Karpas-422 (cell line): ENCODE data around the gene IFNG. TPM values are rescaled to one million over a fixed set of nuclear protein-coding genes. Genes with fewer than 3 reads are reported as not detected.

ENCODE experiments used
- DNase-seq: peaks from one replicate; pipeline ENCODE4 v3.0.0-alpha.2; 2015
- H2AFZ ChIP-seq: fragments of 200-600 bp; sonication (generic); 2 replicates; pipeline ENCODE4 v1.6.1; 2014; ENCODE audit warnings: antibody characterized with exemption, low read length, mixed read lengths
- H3K27ac ChIP-seq: fragments of 200-600 bp; sonication (generic); 2 replicates; pipeline ENCODE4 v1.5.1; 2014; ENCODE audit warnings: mild to moderate bottlenecking, low read length, moderate library complexity
- H3K27me3 ChIP-seq: fragments of 200-600 bp; sonication (generic); 2 replicates; pipeline ENCODE4 v1.6.1; 2014; ENCODE audit warnings: low read length, mixed read lengths
- H3K36me3 ChIP-seq: fragments of 200-600 bp; sonication (generic); 2 replicates; pipeline ENCODE4 v1.6.1; 2014; ENCODE audit warnings: low read length, mixed read lengths; ENCODE audit not compliant: insufficient read depth
- H3K4me1 ChIP-seq: fragments of 200-600 bp; sonication (generic); 2 replicates; pipeline ENCODE4 v1.6.1; 2014; ENCODE audit warnings: mild to moderate bottlenecking, low read length, mixed read lengths
- H3K4me2 ChIP-seq: fragments of 200-600 bp; sonication (generic); 2 replicates; pipeline ENCODE4 v1.6.1; 2014; ENCODE audit warnings: low read length, low read depth, mild to moderate bottlenecking; ENCODE audit not compliant: poor library complexity, severe bottlenecking
- H3K4me3 ChIP-seq: fragments of 200-600 bp; sonication (generic); 2 replicates; pipeline ENCODE4 v1.5.1; 2014; ENCODE audit warnings: mild to moderate bottlenecking, antibody characterized with exemption, low read length, mixed read lengths
- H3K79me2 ChIP-seq: fragments of 200-600 bp; sonication (generic); 2 replicates; pipeline ENCODE4 v1.6.1; 2014; ENCODE audit warnings: mild to moderate bottlenecking, low read length, mixed read lengths
- H3K9ac ChIP-seq: fragments of 200-600 bp; sonication (generic); 2 replicates; pipeline ENCODE4 v1.6.0; 2014; ENCODE audit warnings: low read length
- H3K9me2 ChIP-seq: fragments of 200-600 bp; sonication (generic), shearing (Covaris generic); replicated peaks from 2 replicates; pipeline ENCODE4 v1.6.0; 2014; ENCODE audit warnings: mild to moderate bottlenecking, low read length, moderate library complexity; ENCODE audit not compliant: insufficient read depth
- H3K9me3 ChIP-seq: fragments of 300-700, 200-600 bp; sonication (generic); 2 replicates; pipeline ENCODE4 v1.6.1; 2014; ENCODE audit warnings: low read length, mixed read lengths
- H4K20me1 ChIP-seq: fragments of 200-600 bp; sonication (generic); 2 replicates; pipeline ENCODE4 v1.6.1; 2014; ENCODE audit warnings: mild to moderate bottlenecking, antibody characterized with exemption, low read length, low read depth; ENCODE audit not compliant: insufficient read depth
- total RNA-seq: library from RNA; depleted of rRNA; stranded (reverse); fragments of >200 nt; shearing (Covaris generic); gene quantifications from 2 replicates; pipeline ENCODE4 v1.2.3, GENCODE V29; 2014; ENCODE audit warnings: low replicate concordance

The IFNG gene
- total RNA-seq, 1 experiment from 2014 or later = not detected

DNA sequence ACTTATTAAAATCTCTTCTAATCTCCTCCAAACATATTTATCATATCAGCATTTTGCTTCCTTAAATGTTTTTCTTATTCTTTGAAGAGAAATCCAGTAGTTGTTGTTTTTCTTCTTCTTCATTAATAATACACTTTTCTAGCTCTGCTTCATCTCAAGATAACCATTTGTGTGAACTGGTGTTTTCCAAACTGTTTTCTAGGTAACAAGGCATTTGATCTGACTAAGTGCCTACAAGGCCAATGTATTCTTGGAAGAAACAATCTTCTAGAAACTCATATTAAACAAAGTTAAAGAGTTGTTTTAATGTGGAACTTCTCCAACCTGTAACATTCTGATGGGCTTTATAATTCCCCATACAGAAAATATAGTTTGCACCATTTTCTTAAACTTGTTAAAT lies 30.8 kb upstream of the IFNG start:
- Histone ChIP-seq H3K79me2 (no peaks in the 10 kb centered on the region), H3K27me3 (no peaks in the 10 kb centered on the region), H3K4me3 (no peak overlapping the region), H2AFZ (no peak overlapping the region), H3K9me3 (no peaks in the 10 kb centered on the region), H3K36me3 (no peaks in the 10 kb centered on the region), H3K4me2 (no peak overlapping the region), H3K27ac (no peak overlapping the region), H3K9me2 (no peaks in the 10 kb centered on the region), H3K9ac (no peak overlapping the region), H3K4me1 (no peaks in the 10 kb centered on the region), H4K20me1 (no peaks in the 10 kb centered on the region)
- DNase-seq = no peak

DNA sequence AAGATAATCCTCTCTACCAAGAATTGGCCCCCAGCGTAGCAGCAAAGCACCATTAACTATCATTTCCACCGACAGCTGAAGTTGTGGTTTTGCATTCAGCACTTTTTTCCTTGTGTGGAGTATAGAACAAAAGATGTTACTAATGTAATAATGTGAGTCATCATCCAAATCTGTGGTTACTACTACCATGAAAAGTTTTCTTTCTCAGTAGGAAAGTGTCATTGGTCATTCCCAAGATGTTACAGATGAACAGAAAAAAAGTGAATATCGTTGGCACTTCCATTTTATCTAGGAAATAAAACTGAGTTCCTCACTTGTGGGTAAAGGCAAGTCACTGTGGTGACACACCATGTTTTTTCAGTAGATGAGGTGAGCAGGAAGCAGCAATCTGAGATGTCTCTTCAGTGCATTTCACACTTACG lies 30.3 kb upstream of the IFNG start:
- no peak overlapping the region for H3K27ac ChIP-seq
- no peaks in the 10 kb centered on the region for H3K79me2 ChIP-seq
- no peaks in the 10 kb centered on the region for H3K36me3 ChIP-seq
- H3K4me2 ChIP-seq = no peak overlapping the region
- H3K4me3 ChIP-seq = no peak overlapping the region
- no peaks in the 10 kb centered on the region for H4K20me1 ChIP-seq
- H3K9ac ChIP-seq = no peak overlapping the region
- no peaks in the 10 kb centered on the region for H3K4me1 ChIP-seq
- H3K9me3 ChIP-seq = no peaks in the 10 kb centered on the region
- H3K27me3 ChIP-seq = no peaks in the 10 kb centered on the region
- DNase-seq = no peak
- no peak overlapping the region for H2AFZ ChIP-seq
- H3K9me2 ChIP-seq = no peaks in the 10 kb centered on the region

- no peaks in the 10 kb centered on the region for H3K4me1 ChIP-seq
- H3K4me2 ChIP-seq = no peak overlapping the region
- no peaks in the 10 kb centered on the region for H3K36me3 ChIP-seq
- H3K27ac ChIP-seq = no peak overlapping the region
- no peak for DNase-seq
- no peaks in the 10 kb centered on the region for H3K9me2 ChIP-seq
- H3K9ac ChIP-seq = no peak overlapping the region
- no peak overlapping the region for H3K4me3 ChIP-seq
- no peaks in the 10 kb centered on the region for H3K27me3 ChIP-seq
- no peaks in the 10 kb centered on the region for H3K79me2 ChIP-seq
- no peaks in the 10 kb centered on the region for H3K9me3 ChIP-seq
- no peak overlapping the region for H2AFZ ChIP-seq
- H4K20me1 ChIP-seq = no peaks in the 10 kb centered on the region
Measured at GRCh38 chr12:68185598-68185997, 26.1 kb upstream of the IFNG start.

DNA sequence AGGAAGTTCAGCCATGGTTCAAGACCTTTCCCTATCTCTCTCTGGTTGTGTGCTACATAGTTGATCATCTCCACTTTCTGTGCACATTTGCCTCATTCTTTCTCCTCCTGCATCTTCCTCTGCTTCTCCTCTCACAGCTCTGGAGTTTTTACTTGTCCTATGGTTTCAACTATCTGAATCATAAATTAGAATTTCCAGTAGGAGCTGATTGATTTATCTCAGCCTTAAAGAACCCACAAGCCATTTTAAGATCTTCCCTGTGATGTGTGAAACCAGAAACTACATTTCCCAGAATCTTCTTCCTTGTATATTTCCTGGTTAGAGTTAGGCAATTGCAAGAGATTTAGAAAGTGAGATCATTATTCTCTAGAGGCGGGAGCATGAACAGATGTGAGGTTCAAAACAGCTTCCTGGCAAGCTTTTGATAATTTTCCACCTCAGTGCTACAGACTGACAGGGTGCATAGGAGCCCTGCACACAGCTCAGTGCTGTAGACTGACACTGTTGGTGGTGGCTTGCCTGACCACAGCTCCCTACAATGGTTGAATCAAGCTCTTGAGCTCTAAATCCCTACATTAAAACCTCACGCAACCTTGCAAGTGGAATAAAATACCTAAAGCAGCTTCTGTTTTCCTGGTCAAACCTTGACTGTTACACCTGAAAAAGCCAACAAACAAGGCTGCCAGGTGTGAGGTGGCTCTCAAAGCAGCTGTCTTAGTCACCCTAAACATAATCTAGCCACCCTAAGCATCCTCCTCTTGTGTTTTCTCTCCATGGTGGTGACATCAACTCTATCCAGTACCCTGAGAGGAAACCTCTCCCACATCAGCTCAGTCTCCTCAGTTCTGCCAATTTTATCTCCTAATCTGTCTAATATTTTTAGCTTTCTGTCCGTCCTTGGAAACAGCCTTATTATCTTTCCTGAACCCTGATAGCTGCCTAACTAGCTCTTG lies 21.5 kb upstream of the IFNG start:
- no peak for DNase-seq
- no peak overlapping the region for H3K4me2 ChIP-seq
- H4K20me1 ChIP-seq = no peaks in the 10 kb centered on the region
- no peaks in the 10 kb centered on the region for H3K9me3 ChIP-seq
- no peak overlapping the region for H2AFZ ChIP-seq
- H3K4me1 ChIP-seq = no peaks in the 10 kb centered on the region
- H3K36me3 ChIP-seq = no peaks in the 10 kb centered on the region
- no peak overlapping the region for H3K4me3 ChIP-seq
- H3K27ac ChIP-seq = no peak overlapping the region
- no peaks in the 10 kb centered on the region for H3K9me2 ChIP-seq
- no peak overlapping the region for H3K9ac ChIP-seq
- no peaks in the 10 kb centered on the region for H3K79me2 ChIP-seq
- H3K27me3 ChIP-seq = no peaks in the 10 kb centered on the region

DNA sequence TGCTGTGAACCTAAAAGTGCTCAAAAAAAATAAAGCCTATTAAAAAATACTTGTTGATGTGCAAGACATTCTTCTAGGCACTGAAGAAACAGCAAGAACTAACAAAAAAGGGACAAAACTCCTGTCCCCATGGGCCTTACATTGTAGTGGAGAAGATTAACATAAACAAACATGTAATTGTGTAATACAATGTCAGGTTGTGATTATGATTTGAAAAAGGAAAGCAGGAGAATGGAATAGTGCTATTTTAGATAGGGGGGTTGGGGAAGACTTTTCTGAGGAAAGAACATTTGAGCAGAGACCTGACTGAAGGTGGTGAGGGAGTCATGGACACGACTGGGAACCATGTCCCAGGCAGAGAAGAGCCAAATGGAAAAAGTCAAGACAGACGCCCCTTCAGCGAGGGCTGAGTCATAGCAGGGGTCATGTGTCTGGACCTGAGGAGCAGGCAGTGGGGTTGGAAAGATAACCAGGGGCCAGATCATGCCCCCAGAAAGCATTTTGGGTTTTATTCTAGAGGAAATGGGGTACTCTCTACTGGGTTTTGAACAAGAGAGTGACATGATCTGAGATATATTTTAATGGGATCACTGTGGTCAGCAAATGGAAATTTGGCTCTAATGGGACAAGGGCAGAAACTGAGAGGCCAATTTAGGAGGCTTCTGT lies 19.4 kb upstream of the IFNG start:
- Histone ChIP-seq H4K20me1 (no peaks in the 10 kb centered on the region), H3K79me2 (no peaks in the 10 kb centered on the region), H3K9me3 (no peaks in the 10 kb centered on the region), H3K9me2 (no peaks in the 10 kb centered on the region), H3K27ac (no peak overlapping the region), H3K4me1 (no peaks in the 10 kb centered on the region), H3K9ac (no peak overlapping the region), H2AFZ (no peak overlapping the region), H3K4me3 (no peak overlapping the region), H3K4me2 (no peak overlapping the region), H3K27me3 (no peaks in the 10 kb centered on the region), H3K36me3 (no peaks in the 10 kb centered on the region)
- DNase-seq = no peak

GRCh38 chr12:68178184-68178583 lies 18.6 kb upstream of the IFNG start:
- Histone ChIP-seq H3K9me3 (no peaks in the 10 kb centered on the region), H3K9ac (no peak overlapping the region), H3K4me2 (no peak overlapping the region), H3K27ac (no peak overlapping the region), H3K27me3 (no peaks in the 10 kb centered on the region), H2AFZ (no peak overlapping the region), H3K9me2 (no peaks in the 10 kb centered on the region), H3K36me3 (no peaks in the 10 kb centered on the region), H3K4me3 (no peak overlapping the region), H4K20me1 (no peaks in the 10 kb centered on the region), H3K79me2 (no peaks in the 10 kb centered on the region), H3K4me1 (no peaks in the 10 kb centered on the region)
- no peak for DNase-seq

- no peaks in the 10 kb centered on the region for H3K9me2 ChIP-seq
- no peaks in the 10 kb centered on the region for H3K36me3 ChIP-seq
- H3K79me2 ChIP-seq = no peaks in the 10 kb centered on the region
- no peak overlapping the region for H3K9ac ChIP-seq
- no peak overlapping the region for H3K27ac ChIP-seq
- H3K9me3 ChIP-seq = no peaks in the 10 kb centered on the region
- no peak overlapping the region for H3K4me3 ChIP-seq
- no peaks in the 10 kb centered on the region for H3K4me1 ChIP-seq
- DNase-seq = no peak
- H2AFZ ChIP-seq = no peak overlapping the region
- H4K20me1 ChIP-seq = no peaks in the 10 kb centered on the region
- no peak overlapping the region for H3K4me2 ChIP-seq
- H3K27me3 ChIP-seq = no peaks in the 10 kb centered on the region
Measured at GRCh38 chr12:68177562-68177961, 18.0 kb upstream of the IFNG start.

DNA sequence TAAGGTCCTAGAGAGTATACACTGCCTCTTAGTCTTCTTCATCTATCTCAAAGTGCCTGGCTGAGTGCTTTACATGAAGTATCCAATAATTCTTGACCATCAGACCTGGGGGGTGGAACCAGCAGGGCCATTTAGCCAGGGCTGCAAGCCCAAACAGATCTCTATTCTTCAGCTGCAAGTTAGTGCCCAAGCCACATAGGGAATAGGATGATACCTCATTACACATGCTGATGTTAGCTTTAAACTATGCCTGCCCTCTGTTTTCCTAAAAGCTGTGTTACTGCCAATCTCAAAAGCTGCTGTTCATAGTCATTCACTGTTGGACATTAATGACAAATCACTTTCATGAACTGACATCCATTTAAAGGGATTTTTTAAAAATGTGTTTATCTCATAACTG lies 16.7 kb upstream of the IFNG start:
- no peak for DNase-seq
- no peaks in the 10 kb centered on the region for H3K79me2 ChIP-seq
- no peak overlapping the region for H3K4me3 ChIP-seq
- no peak overlapping the region for H3K27ac ChIP-seq
- H3K27me3 ChIP-seq = no peaks in the 10 kb centered on the region
- H3K4me1 ChIP-seq = no peaks in the 10 kb centered on the region
- no peaks in the 10 kb centered on the region for H3K36me3 ChIP-seq
- no peak overlapping the region for H2AFZ ChIP-seq
- H3K9me2 ChIP-seq = no peaks in the 10 kb centered on the region
- H3K9me3 ChIP-seq = no peaks in the 10 kb centered on the region
- H4K20me1 ChIP-seq = no peaks in the 10 kb centered on the region
- no peak overlapping the region for H3K9ac ChIP-seq
- H3K4me2 ChIP-seq = no peak overlapping the region
